Epidermal melanocyte (primary cell): ENCODE data around the gene CLEC5A.
"Not testable (repeated sequence)": the region's sequence is repeated elsewhere in the genome, so short reads cannot be mapped to it uniquely, and the experiment has no call there.

ENCODE experiments used
- DNase-seq: peaks from one replicate; pipeline ENCODE4 v3.0.0; 2011; ENCODE audit warnings: low spot score; ENCODE audit not compliant: insufficient read length

CLEC5A gene

DNA sequence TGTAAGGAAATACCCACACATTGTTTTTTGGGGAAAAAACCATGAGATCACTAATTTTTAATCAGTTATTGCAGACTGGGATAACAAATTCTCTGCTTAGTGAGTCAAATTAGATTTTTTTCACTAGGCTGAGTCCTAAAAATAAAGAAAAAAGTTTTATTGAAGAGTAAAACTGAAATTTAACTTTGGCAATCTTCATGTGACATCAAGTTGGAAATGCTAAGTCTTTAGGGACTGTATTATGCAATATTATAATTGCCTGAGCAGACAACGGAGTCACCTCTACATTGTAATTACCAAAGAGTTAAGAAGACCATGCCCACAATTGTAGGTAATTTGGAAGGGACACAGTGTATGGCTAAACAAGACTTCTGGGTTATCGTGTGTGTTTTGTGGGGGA, 2.2 kb upstream of the CLEC5A start:
- no peak for DNase-seq

GRCh38 chr7:141945356-141945755, 1.4 kb downstream of the CLEC5A start:
- DNase-seq = no peak

DNA sequence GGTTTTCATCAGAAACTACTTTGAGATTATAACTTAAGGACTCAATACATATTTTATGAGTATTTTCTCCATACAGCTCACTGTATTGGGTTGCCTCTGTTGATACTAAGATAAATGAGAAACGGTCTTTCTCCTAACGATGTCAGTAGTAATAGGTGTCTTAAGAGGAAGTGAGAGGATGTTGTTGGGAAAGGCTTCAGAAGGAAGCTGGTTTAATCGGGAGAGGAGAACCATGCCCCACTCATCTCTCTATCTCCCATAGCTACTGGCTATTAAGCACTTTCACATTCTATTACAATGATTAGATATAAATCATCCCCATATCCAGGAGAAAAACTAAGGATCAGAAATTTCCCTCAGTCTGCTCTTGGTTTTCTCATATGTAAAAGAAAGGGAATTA, 2.0 kb downstream of the CLEC5A start:
- DNase-seq = no peak

- no peak for DNase-seq
Observed at GRCh38 chr7:141943846-141944245, 2.9 kb downstream of the CLEC5A start.

- DNase-seq = no peak
Observed at GRCh38 chr7:141941075-141941474, 5.7 kb downstream of the CLEC5A start.

GRCh38 chr7:141930211-141930610, 16.6 kb downstream of the CLEC5A start:
- no peak for DNase-seq

DNA sequence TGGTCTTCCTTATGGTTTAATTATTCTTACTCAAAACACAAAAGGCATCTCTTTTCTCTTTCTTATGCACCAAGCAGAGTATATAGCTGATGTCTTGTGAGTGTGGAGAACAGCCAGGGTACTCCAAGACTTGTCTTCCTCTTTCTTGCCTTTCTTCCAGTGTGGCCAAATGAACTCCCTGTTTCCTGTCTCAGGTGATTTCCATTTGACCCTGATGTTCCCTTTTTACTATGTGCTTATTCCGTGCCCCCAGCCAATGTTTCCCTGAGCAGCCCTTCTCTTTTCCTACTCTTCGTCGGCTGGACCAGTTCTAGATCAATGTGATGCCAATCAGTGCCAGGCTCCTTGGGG, 18.0 kb downstream of the CLEC5A start:
- no peak for DNase-seq

- no peak for DNase-seq
Observed at GRCh38 chr7:141928146-141928844, 18.5 kb downstream of the CLEC5A start.

GRCh38 chr7:141920281-141920680, 26.5 kb downstream of the CLEC5A start:
- DNase-seq = no peak

- no peak for DNase-seq
Observed at GRCh38 chr7:141916099-141916498, 30.7 kb downstream of the CLEC5A start, which contains the start of gene OR9A4. Gene OR9A4 (plus strand): TSS chr7:141916399. CDS start chr7:141918876, 2,477 bp downstream.

DNA sequence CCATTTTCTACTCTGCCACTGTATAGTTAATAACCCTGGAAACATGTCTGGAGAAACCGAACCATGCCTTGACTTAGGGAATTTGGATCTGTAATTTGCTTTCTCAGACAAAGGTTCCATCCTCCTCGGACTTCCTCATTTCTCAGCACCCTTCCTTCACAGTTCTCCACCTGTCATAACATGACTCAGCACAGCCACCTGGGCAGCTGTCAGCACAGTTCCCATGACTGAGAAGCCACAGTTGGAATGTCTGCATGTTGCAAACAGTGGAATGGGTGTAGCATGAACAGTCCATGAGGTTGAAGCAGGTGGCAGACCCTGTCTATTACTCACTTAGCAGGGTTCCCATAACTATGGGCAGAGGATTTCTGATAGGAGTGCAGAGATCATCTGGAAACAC, 31.2 kb downstream of the CLEC5A start:
- DNase-seq = no peak

DNA sequence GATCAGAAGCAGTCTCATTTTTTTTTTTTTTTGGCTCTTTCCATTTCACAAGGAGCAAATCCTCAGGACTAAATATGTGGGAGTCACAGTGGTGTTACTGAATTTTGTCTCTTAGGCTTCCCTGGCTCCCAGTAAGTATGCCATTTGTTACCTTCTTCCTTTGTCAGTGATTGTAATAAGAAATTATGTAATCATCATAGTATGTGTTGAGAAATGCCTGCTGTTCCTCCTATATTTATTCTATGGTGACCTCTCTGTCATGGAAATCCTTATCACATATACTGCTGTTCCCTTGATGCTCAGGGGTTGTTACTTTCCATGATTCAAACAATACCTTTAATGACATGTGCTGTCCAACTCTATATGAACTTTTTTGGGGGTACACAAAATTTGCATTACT, 35.4 kb downstream of the CLEC5A start:
- DNase-seq = no peak

DNA sequence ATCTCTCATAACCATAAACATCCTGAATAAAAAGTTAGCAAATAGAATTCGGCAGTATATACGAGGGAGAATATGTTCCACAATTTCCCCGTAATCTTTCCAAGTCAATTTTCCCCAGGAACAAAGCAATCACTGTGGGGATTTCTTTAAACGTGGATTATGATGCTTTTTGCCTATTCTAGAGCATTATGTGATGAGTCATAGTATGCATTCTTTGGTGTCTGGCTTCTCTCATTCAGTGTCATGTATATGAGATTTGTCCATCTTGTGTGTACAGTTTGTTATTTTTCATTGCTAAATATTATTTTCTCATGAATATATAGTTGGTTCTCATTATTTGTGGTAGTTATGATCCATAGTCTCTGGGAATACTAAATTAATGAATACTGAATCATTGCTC, 40.5 kb downstream of the CLEC5A start:
- no peak for DNase-seq

GRCh38 chr7:141899366-141899765, 47.4 kb downstream of the CLEC5A start:
- DNase-seq = not testable (repeated sequence)

DNA sequence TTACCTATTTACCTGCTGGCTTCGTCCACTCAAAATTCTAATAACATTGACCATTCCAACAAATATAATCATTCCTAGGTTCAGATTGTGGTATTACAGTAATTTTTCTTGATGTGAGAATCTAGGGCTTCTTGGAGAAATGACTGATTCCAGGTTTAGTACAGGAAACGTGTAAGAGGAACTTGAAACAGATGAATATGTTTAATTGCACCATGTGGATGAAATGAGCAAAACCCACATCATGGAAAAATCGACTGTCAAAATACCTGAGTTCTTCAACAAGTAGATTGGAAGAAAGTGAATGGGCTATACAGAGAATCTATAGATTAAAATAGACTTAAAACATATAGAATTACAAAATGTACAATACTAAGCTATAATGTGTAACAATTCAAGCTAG, 55.4 kb downstream of the CLEC5A start:
- no peak for DNase-seq

DNA sequence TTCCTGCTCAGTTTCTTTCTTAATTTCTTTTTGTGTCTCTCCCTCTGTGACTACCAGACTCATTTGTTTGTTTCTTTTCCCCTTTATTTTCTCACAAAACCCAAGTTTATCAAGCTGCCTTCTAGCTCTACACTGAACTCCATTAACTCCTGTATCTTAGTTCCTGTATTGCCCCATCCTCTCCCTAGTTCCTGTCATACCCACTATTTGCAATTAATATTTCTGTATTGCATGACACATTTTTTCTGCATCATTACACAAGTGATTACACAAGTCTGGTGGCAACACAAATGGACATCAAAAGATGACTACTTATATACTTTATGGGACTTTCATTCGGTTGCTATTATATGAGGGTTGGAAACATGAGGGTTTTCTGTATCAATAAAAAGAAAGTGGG, 57.5 kb downstream of the CLEC5A start:
- DNase-seq = no peak

- no peak for DNase-seq
Observed at GRCh38 chr7:141884539-141885225, 62.1 kb downstream of the CLEC5A start.

GRCh38 chr7:141880960-141881359, 65.8 kb downstream of the CLEC5A start:
- no peak for DNase-seq

DNA sequence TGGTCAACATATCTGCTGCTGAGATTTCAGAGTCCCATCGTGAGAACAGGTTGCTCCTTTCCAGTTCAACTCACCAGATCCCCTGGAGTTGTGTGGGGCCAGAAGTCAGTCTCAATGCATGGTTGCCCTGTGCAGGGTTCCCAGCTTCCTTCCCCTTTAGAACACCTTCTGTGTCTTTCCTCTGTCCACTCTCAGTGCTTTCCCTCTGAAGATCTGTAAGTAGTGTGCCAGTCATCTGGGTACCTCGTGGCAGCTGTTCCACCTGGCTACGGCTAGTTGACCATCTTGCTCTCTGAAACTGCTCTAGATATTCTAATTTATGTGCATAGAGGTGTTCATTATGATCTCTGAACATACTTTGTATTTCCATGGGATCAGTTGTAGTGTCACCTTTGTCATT, 69.4 kb downstream of the CLEC5A start:
- DNase-seq = no peak
